ENCODE data around the gene SRP19.

DNA sequence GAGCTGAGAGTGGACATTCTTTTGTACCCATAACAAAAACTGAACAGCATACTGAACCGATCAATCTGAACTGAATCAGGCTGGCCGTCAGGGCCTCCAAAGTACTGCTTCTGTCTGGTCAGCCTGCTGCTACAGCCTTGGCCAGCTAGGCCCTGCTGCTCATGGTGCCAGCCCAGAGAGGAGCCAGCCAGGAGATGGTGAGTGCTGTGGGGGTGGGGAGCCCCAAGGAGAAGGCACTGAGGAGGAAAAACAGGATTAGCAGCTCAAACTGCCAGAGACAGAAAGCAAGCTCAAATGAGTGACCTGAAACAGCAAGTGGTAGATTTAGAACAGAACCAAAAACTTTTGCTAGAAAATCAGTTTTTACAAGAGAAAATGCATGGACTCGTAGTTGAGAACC, 23.9 kb downstream of the SRP19 start:
- TF ChIP-seq EZH2 (IDR thresholded peaks at IDR 0.05) (no peak), CTCF (IDR thresholded peaks at IDR 0.05) (no peak), EZH2phosphoT487 (IDR thresholded peaks at IDR 0.05) (no peak)

All from neural progenitor cell (in vitro differentiated cells).